Testis (tissue), 2 donors: Measurements from ENCODE around the gene AMIGO1.

Experiments used
- CTCF ChIP-seq, 3 experiments: fragments of 450-650 bp in 2 of 3; fragments of 200-600 bp in 1 of 3; sonication (generic) in 1 of 3; IDR thresholded peaks; one replicate each; pipeline ENCODE4 v1.5.1; 2016 to 2019; ENCODE audit warnings: antibody characterized with exemption in 3 of 3, mild to moderate bottlenecking in 2 of 3, moderate library complexity in 1 of 3
- POLR2A ChIP-seq: fragments of 450-650 bp; IDR thresholded peaks from one replicate; pipeline ENCODE4 v1.6.1; 2017; ENCODE audit warnings: antibody characterized with exemption, mild to moderate bottlenecking, moderate library complexity

DNA sequence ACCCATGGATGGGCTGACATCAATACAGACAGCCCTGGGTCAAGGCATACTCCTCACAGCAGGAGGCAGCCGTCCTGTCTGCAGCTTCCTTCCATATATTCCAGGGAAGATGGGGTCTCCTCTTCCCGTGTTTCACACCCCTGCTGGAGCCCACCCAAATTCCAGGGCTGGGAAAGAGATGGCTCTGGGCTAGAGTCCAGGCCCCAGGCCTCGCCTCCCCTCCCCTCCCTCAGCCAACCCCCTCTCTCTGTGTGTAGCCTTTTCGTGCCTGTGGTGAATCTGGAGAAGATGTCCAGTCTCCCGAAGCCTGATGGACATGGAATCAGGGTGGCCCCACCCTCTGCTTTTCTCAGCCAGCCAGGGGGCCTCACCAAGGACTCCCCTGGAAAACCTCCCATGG lies 22.3 kb downstream of the AMIGO1 start:
- TF ChIP-seq CTCF (IDR thresholded peaks at IDR 0.05) (no peak), POLR2A (no peak)
